ENCODE measurements around the gene PITPNM2.

DNA sequence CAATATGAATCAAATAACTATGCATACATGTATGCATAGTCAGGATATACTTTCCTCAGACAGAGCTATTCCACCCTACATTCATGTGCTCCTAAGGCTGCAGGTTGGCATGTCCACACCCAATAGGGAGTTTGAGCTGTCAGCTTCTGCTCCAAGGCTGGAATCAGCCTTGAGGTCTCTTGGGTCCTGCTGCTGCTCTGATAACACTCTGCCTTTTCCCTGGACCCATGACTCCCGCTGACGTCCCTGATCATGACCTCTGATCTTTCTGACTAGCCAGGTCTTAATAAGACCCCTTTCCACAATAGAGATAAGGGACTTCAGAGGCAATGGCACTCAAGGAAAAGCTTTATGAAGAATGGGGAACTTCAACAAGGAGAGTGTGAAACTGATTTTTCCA lies 5.7 kb downstream of the PITPNM2 start:
- TF ChIP-seq, protein P1, sequence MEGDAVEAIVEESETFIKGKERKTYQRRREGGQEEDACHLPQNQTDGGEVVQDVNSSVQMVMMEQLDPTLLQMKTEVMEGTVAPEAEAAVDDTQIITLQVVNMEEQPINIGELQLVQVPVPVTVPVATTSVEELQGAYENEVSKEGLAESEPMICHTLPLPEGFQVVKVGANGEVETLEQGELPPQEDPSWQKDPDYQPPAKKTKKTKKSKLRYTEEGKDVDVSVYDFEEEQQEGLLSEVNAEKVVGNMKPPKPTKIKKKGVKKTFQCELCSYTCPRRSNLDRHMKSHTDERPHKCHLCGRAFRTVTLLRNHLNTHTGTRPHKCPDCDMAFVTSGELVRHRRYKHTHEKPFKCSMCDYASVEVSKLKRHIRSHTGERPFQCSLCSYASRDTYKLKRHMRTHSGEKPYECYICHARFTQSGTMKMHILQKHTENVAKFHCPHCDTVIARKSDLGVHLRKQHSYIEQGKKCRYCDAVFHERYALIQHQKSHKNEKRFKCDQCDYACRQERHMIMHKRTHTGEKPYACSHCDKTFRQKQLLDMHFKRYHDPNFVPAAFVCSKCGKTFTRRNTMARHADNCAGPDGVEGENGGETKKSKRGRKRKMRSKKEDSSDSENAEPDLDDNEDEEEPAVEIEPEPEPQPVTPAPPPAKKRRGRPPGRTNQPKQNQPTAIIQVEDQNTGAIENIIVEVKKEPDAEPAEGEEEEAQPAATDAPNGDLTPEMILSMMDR (conservative IDR thresholded peaks at IDR 0.05; ENCODE audit: low read length), result no peak
- no peak for TF ChIP-seq EZH2phosphoT487 (IDR thresholded peaks at IDR 0.05; ENCODE audit: borderline replicate concordance, low read depth, low read length)

Measured in OCI-LY7 (cell line).